Mesothelial cell of epicardium (in vitro differentiated cells): ENCODE data around the gene FNTB. TPM values are rescaled to one million over a fixed set of nuclear protein-coding genes. Genes with fewer than 3 reads are reported as not detected.

Experiments used
- DNase-seq, 2 experiments: peaks; one replicate each; pipeline ENCODE4 v3.0.0; 2021; ENCODE audit warnings: low spot score in 2 of 2; ENCODE audit not compliant: unreplicated experiment in 2 of 2
- H3K27ac Mint-ChIP-seq: 2 replicates; pipeline ENCODE4 v1.8.0; 2021; ENCODE audit warnings: mixed read lengths
- H3K27me3 Mint-ChIP-seq: 2 replicates; pipeline ENCODE4 v1.8.0; 2021; ENCODE audit warnings: low read depth, mixed read lengths
- H3K36me3 Mint-ChIP-seq: 2 replicates; pipeline ENCODE4 v1.8.0; 2021; ENCODE audit warnings: mixed read lengths
- H3K4me1 Mint-ChIP-seq: 2 replicates; pipeline ENCODE4 v1.8.0; 2021; ENCODE audit warnings: mixed read lengths
- H3K4me3 Mint-ChIP-seq: 2 replicates; pipeline ENCODE4 v1.8.0; 2021; ENCODE audit warnings: mild to moderate bottlenecking, moderate library complexity, mixed read lengths
- H3K9me3 Mint-ChIP-seq: 2 replicates; pipeline ENCODE4 v1.8.0; 2021; ENCODE audit warnings: mixed read lengths
- CTCF ChIP-seq: fragments of 200-600 bp; sonication (generic); IDR thresholded peaks from one replicate; pipeline ENCODE4 v1.5.0; 2021; ENCODE audit warnings: antibody characterized with exemption; ENCODE audit not compliant: unreplicated experiment
- total RNA-seq: library from RNA; stranded (reverse); gene quantifications from 3 replicates; pipeline ENCODE4 v1.2.1, GENCODE V29; 2021

Gene FNTB
- total RNA-seq, 1 donor from 2014 or later, result 45.7 TPM

GRCh38 chr14:64994540-64994939 is 7.8 kb downstream of the FNTB start:
- Mint-ChIP-seq H3K9me3 (no peaks in the 10 kb centered on the region), H3K27ac (no peak overlapping the region), H3K36me3 (peaks cover 6% of the 10 kb centered on the region), H3K4me1 (peaks cover 34% of the 10 kb centered on the region), H3K4me3 (no peak overlapping the region), H3K27me3 (no peaks in the 10 kb centered on the region)
- TF ChIP-seq CTCF, result no peak
- no peak for DNase-seq

- H3K27me3 Mint-ChIP-seq, result no peaks in the 10 kb centered on the region
- H3K36me3 Mint-ChIP-seq, result peaks cover 4% of the 10 kb centered on the region
- TF ChIP-seq CTCF, result no peak
- H3K9me3 Mint-ChIP-seq, result no peaks in the 10 kb centered on the region
- H3K27ac Mint-ChIP-seq, result no peak overlapping the region
- peaks cover 39% of the 10 kb centered on the region for H3K4me1 Mint-ChIP-seq
- no peak overlapping the region for H3K4me3 Mint-ChIP-seq
- no peak for DNase-seq
Observed at GRCh38 chr14:64995291-64995690, 8.6 kb downstream of the FNTB start.

GRCh38 chr14:64997108-64997794 is 10.6 kb downstream of the FNTB start:
- no peak for DNase-seq
- TF ChIP-seq CTCF, result no peak
- Mint-ChIP-seq H3K4me1 (peaks cover 56% of the 10 kb centered on the region), H3K27ac (peak overlapping the region; percentile 52), H3K9me3 (no peaks in the 10 kb centered on the region), H3K36me3 (peaks cover 4% of the 10 kb centered on the region), H3K27me3 (no peaks in the 10 kb centered on the region), H3K4me3 (no peak overlapping the region)

GRCh38 chr14:64998455-64998931 is 11.8 kb downstream of the FNTB start:
- TF ChIP-seq CTCF, result no peak
- peaks cover 67% of the 10 kb centered on the region for H3K4me1 Mint-ChIP-seq
- peak overlapping the region; percentile 52 for H3K27ac Mint-ChIP-seq
- no peak for DNase-seq
- H3K4me3 Mint-ChIP-seq, result no peak overlapping the region
- H3K27me3 Mint-ChIP-seq, result no peaks in the 10 kb centered on the region
- H3K9me3 Mint-ChIP-seq, result no peaks in the 10 kb centered on the region
- peaks cover under 1% of the 10 kb centered on the region for H3K36me3 Mint-ChIP-seq

GRCh38 chr14:65000898-65001591 is 14.3 kb downstream of the FNTB start:
- H3K27ac Mint-ChIP-seq, result peak overlapping the region; percentile 98
- peaks cover 3% of the 10 kb centered on the region for H3K36me3 Mint-ChIP-seq
- no peaks in the 10 kb centered on the region for H3K27me3 Mint-ChIP-seq
- H3K4me1 Mint-ChIP-seq, result peaks cover 83% of the 10 kb centered on the region
- H3K4me3 Mint-ChIP-seq, result no peak overlapping the region
- H3K9me3 Mint-ChIP-seq, result no peaks in the 10 kb centered on the region
- no peak for TF ChIP-seq CTCF
- DNase-seq, result no peak
